Fibroblast of lung (primary cell): ENCODE measurements around the gene EPS8L2.

Experiments
- EZH2 ChIP-seq: IDR thresholded peaks from 2 replicates; pipeline ENCODE4 v1.5.1; 2012; ENCODE audit warnings: low read length, control low read depth, mild to moderate bottlenecking; ENCODE audit errors: missing control alignments
- TF ChIP-seq, protein P1 (sequence below), 2 donors: IDR thresholded peaks in 1 of 2; conservative IDR thresholded peaks in 1 of 2; 1 replicate in 1 of 2; 2 replicates in 1 of 2; pipeline ENCODE4 v1.5.1; 2011 to 2012; ENCODE audit warnings: low read length in 2 of 2, control low read depth in 1 of 2, inconsistent platforms in 1 of 2, low read depth in 1 of 2, mild to moderate bottlenecking in 1 of 2

DNA sequence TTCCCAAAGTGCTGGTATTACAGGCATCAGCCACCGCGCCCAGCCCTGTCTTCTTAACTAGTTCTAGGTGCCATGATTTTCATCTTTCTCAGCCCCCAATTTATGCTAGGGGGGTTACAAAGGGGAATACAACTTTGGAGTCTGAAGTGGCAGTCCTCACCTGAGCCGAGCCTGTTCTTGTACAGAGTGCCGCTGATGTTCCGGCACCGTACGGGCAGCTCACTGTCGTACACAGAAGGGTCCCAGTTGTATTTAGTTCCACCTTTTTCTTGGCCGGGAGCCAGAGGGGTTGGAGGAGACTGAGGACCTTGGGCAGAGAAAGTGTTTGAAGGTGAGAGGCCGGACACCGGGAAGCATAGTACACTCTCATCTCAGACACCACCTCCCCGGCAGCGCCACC is 18.3 kb upstream of the EPS8L2 start:
- TF ChIP-seq, protein P1, sequence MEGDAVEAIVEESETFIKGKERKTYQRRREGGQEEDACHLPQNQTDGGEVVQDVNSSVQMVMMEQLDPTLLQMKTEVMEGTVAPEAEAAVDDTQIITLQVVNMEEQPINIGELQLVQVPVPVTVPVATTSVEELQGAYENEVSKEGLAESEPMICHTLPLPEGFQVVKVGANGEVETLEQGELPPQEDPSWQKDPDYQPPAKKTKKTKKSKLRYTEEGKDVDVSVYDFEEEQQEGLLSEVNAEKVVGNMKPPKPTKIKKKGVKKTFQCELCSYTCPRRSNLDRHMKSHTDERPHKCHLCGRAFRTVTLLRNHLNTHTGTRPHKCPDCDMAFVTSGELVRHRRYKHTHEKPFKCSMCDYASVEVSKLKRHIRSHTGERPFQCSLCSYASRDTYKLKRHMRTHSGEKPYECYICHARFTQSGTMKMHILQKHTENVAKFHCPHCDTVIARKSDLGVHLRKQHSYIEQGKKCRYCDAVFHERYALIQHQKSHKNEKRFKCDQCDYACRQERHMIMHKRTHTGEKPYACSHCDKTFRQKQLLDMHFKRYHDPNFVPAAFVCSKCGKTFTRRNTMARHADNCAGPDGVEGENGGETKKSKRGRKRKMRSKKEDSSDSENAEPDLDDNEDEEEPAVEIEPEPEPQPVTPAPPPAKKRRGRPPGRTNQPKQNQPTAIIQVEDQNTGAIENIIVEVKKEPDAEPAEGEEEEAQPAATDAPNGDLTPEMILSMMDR (conservative IDR thresholded peaks at IDR 0.05 in 1 of 2, IDR thresholded peaks at IDR 0.05 in 1 of 2; ENCODE audit: low read depth in 1 of 2, low read length in 2 of 2): no peak
- TF ChIP-seq EZH2: no peak
